GM12878 (cell line): ENCODE measurements around the gene ALDH3A2. TPM values are rescaled to one million over a fixed set of nuclear protein-coding genes. Genes with fewer than 3 reads are reported as not detected.

Source experiments
- ATAC-seq: fragments of 200-7000 bp; cut with Tn5 transposase; 3 replicates; pipeline ENCODE4 v1.9.1; 2020; ENCODE audit warnings: mild to moderate bottlenecking, moderate library complexity
- BruUV-seq: library from RNA; stranded (reverse); fragments of 400-500 nt; replicated peaks from 2 replicates; lab custom pipeline; 2021; lab: Mats Ljungman, UMichigan
- CTCF ChIA-PET: fragments of 300-600 bp; sonication (Branson Sonifier 250); formaldehyde crosslinking; extraction: SDS; loops from one replicate; lab custom pipeline; 2021; ENCODE audit warnings: inconsistent platforms; lab: Yijun Ruan, JAX
- POLR2A ChIA-PET: fragments of 350-600 bp; formaldehyde crosslinking; extraction: SDS; loops from one replicate; lab custom pipeline; 2021; ENCODE audit warnings: inconsistent platforms; lab: Charles Lee
- RAD21 ChIA-PET: fragments of 300-600 bp; sonication (Branson Sonifier 250); formaldehyde crosslinking; loops from one replicate; lab custom pipeline; 2023; ENCODE audit warnings: antibody characterized with exemption; ENCODE audit not compliant: unreplicated experiment; lab: Charles Lee
- SMC1A ChIA-PET: fragments of 300-600 bp; sonication (Branson Sonifier 250); formaldehyde crosslinking; loops from one replicate; lab custom pipeline; 2023; ENCODE audit not compliant: unreplicated experiment, uncharacterized antibody; lab: Charles Lee
- DNase-seq: peaks from one replicate; pipeline ENCODE4 v3.0.0-alpha.2; 2011; ENCODE audit warnings: low read depth, low spot score
- FAIRE-seq: peaks from 3 replicates; lab custom pipeline; 2011; peaks lifted over from hg19 to GRCh38; lab: Jason Lieb, UNC
- H2AFZ ChIP-seq: 2 replicates; pipeline ENCODE4 v1.6.0; 2011; ENCODE audit warnings: low read depth, low read length, control low read depth; ENCODE audit not compliant: control insufficient read depth
- H3K27ac ChIP-seq: 2 replicates; pipeline ENCODE4 v1.5.1; 2011; ENCODE audit warnings: control low read depth; ENCODE audit not compliant: control insufficient read depth, insufficient read depth
- H3K27me3 ChIP-seq, 2 experiments: replicated peaks in 1 of 2; 2 replicates each; pipeline versions ENCODE4 v1.6.0 to v1.6.1; 2011; ENCODE audit warnings: low read length in 1 of 2; ENCODE audit not compliant: control insufficient read depth in 2 of 2, insufficient read depth in 2 of 2
- H3K36me3 ChIP-seq, 2 experiments: 2 replicates each; pipeline ENCODE4 v1.5.1; 2011; ENCODE audit warnings: low read length in 1 of 2; ENCODE audit not compliant: control insufficient read depth in 2 of 2, insufficient read depth in 2 of 2
- H3K4me1 ChIP-seq: 2 replicates; pipeline ENCODE4 v1.6.1; 2011; ENCODE audit warnings: mild to moderate bottlenecking, low read length, moderate library complexity, mixed read lengths; ENCODE audit not compliant: control insufficient read depth, insufficient read depth
- H3K4me2 ChIP-seq: 2 replicates; pipeline ENCODE4 v1.6.0; 2011; ENCODE audit warnings: control low read depth; ENCODE audit not compliant: control insufficient read depth, insufficient read depth
- H3K4me3 ChIP-seq: fragments of 200-600 bp; sonication (generic); 2 replicates; pipeline ENCODE4 v1.5.1; 2016
- H3K79me2 ChIP-seq: 2 replicates; pipeline ENCODE4 v1.6.0; 2011; ENCODE audit warnings: low read length; ENCODE audit not compliant: control insufficient read depth, insufficient read depth
- H3K9ac ChIP-seq: 2 replicates; pipeline ENCODE4 v1.8.0; 2011; ENCODE audit warnings: low read length, control low read depth, mixed read lengths; ENCODE audit not compliant: control insufficient read depth, insufficient read depth
- H3K9me3 ChIP-seq: replicated peaks from 3 replicates; pipeline ENCODE4 v1.5.1; 2011; ENCODE audit warnings: mild to moderate bottlenecking, low read length; ENCODE audit not compliant: control insufficient read depth, insufficient read depth
- H4K20me1 ChIP-seq: 2 replicates; pipeline ENCODE4 v1.6.0; 2011; ENCODE audit not compliant: control insufficient read depth, insufficient read depth
- BHLHE40 ChIP-seq, 2 experiments: fragments of 450-650 bp in 1 of 2; IDR thresholded peaks; 2 replicates each; pipeline ENCODE4 v1.6.1; 2011 to 2017; ENCODE audit warnings: low read depth in 2 of 2, borderline replicate concordance in 1 of 2, improper control_type of control experiment in 1 of 2, low read length in 1 of 2, mild to moderate bottlenecking in 1 of 2
- CEBPB ChIP-seq, 2 experiments: fragments of 150-350 bp in 1 of 2; IDR thresholded peaks; 2 replicates each; pipeline ENCODE4 v1.6.1; 2012 to 2014; ENCODE audit warnings: low read depth in 2 of 2, low read length in 2 of 2, borderline replicate concordance in 1 of 2, inconsistent platforms in 1 of 2
- CREB1 ChIP-seq: IDR thresholded peaks from 2 replicates; pipeline ENCODE4 v1.6.1; 2012; ENCODE audit warnings: low read depth, mild to moderate bottlenecking, inconsistent platforms
- ETV6 ChIP-seq, 2 experiments: fragments of 450-650 bp in 1 of 2; IDR thresholded peaks in 1 of 2; conservative IDR thresholded peaks in 1 of 2; 2 replicates each; pipeline ENCODE4 v1.6.1; 2014; ENCODE audit warnings: antibody characterized with exemption in 1 of 2, borderline replicate concordance in 1 of 2, low read depth in 1 of 2, mild to moderate bottlenecking in 1 of 2, moderate library complexity in 1 of 2
- FOXM1 ChIP-seq: IDR thresholded peaks from 2 replicates; pipeline ENCODE4 v1.6.1; 2012; ENCODE audit warnings: low read depth, mild to moderate bottlenecking, inconsistent platforms, low read length, moderate library complexity
- MTA2 ChIP-seq: fragments of 450-650 bp; IDR thresholded peaks from 2 replicates; pipeline ENCODE4 v1.6.1; 2016; ENCODE audit warnings: low read depth, mild to moderate bottlenecking, moderate library complexity
- MTA3 ChIP-seq: IDR thresholded peaks from 2 replicates; pipeline ENCODE4 v1.6.1; 2012; ENCODE audit warnings: low read length, inconsistent platforms, borderline replicate concordance
- NFYB ChIP-seq: IDR thresholded peaks from 2 replicates; pipeline ENCODE4 v1.6.1; 2011; ENCODE audit warnings: low read depth, mild to moderate bottlenecking, low read length, improper control_type of control experiment, moderate library complexity; ENCODE audit not compliant: insufficient read depth
- PBX3 ChIP-seq: IDR thresholded peaks from 2 replicates; pipeline ENCODE4 v1.6.1; 2011; ENCODE audit warnings: mild to moderate bottlenecking, low read depth, low read length, moderate library complexity; ENCODE audit not compliant: insufficient replicate concordance
- RAD51 ChIP-seq: fragments of 450-650 bp; IDR thresholded peaks from 2 replicates; pipeline ENCODE4 v1.6.1; 2016; ENCODE audit warnings: moderate library complexity, mild to moderate bottlenecking, inconsistent platforms
- REST ChIP-seq: IDR thresholded peaks from 2 replicates; pipeline ENCODE4 v1.6.1; 2012; ENCODE audit warnings: mild to moderate bottlenecking, low read depth, low read length
- TARDBP ChIP-seq: IDR thresholded peaks from 2 replicates; pipeline ENCODE4 v1.6.1; 2016; ENCODE audit warnings: borderline replicate concordance
- WRNIP1 ChIP-seq: IDR thresholded peaks from 2 replicates; pipeline ENCODE4 v1.6.1; 2011; ENCODE audit warnings: low read depth, low read length, improper control_type of control experiment, borderline replicate concordance
- ZBTB4 ChIP-seq: fragments of 450-650 bp; formaldehyde crosslinking; IDR thresholded peaks from 2 replicates; pipeline ENCODE4 v1.4.0; 2022; ENCODE audit warnings: mild to moderate bottlenecking, moderate library complexity
- WGBS: methylation state at CpG from one replicate; pipeline ENCODE4 v1.1.6; 2016; ENCODE audit warnings: low lambda C conversion rate; ENCODE audit not compliant: insufficient replicate concordance, insufficient coverage; ENCODE audit errors: missing lambda C conversion rate; 5-methylcytosine and 5-hydroxymethylcytosine counted together
- in situ Hi-C: fragments of 300-500 bp; cut with MboI; formaldehyde crosslinking; loops from 9 replicates; pipeline ENCODE4 v1.14.3; 2018; ENCODE audit warnings: mixed read lengths
- intact Hi-C: fragments of 100-400 bp; cut with micrococcal nuclease; formaldehyde crosslinking; loops from one replicate; pipeline ENCODE4 v1.14.2; 2022; ENCODE audit not compliant: unreplicated experiment
- polyA plus RNA-seq, 11 experiments: library from polyadenylated mRNA; depleted of rRNA in 4 of 11; unstranded in 6 of 11; stranded (reverse) in 5 of 11; fragments of >200 nt; fragmentation: Nextera tagmentation in 4 of 11; fragmentation: Illumina TruSeq in 1 of 11; extraction: Ambion mirVana in 4 of 11; extraction: Trizol in 1 of 11; gene quantifications; 1 replicate in 1 of 11; 2 replicates in 10 of 11; pipeline versions ENCODE4 v1.2.1 to v1.2.3, GENCODE V29; 2011 to 2016; ENCODE audit warnings: inconsistent platforms in 2 of 11, missing spikeins in 2 of 11, low read depth in 1 of 11
- total RNA-seq, 4 experiments: library from RNA; depleted of rRNA in 3 of 4; stranded (reverse); fragments of >200 nt in 3 of 4; fragmentation: Illumina TruSeq in 1 of 4; extraction: Trizol in 1 of 4; gene quantifications; 2 replicates each; pipeline versions ENCODE4 v1.2.1 to v1.2.3, GENCODE V29; 2013 to 2021
- TF ChIP-seq, protein P1 (sequence below): fragments of 450-650 bp; IDR thresholded peaks from 2 replicates; pipeline ENCODE4 v1.6.1; 2014; ENCODE audit warnings: mild to moderate bottlenecking

ALDH3A2 gene
- total and polyA plus RNA-seq, 10 of the 15 experiments (the other 5 are each of a cell fraction or from before 2014, with no cell fraction given), result 5.0 to 37.0 (median 26.1) TPM

GRCh38 chr17:19673623-19674022, 25.1 kb downstream of the ALDH3A2 start:
- intact Hi-C loops, result no loop called here
- TF ChIP-seq CEBPB (IDR thresholded peaks at IDR 0.05; ENCODE audit: borderline replicate concordance in 1 of 2, low read depth in 2 of 2, low read length in 2 of 2), result no peak
- TF ChIP-seq FOXM1, result no peak
- TF ChIP-seq CREB1, result no peak
- no peak for TF ChIP-seq ZBTB4
- no peak for TF ChIP-seq WRNIP1
- TF ChIP-seq TARDBP, result no peak
- no peak for TF ChIP-seq MTA3
- no peak for TF ChIP-seq PBX3
- no peak for TF ChIP-seq BHLHE40 (IDR thresholded peaks at IDR 0.05; ENCODE audit: borderline replicate concordance in 1 of 2, low read depth in 2 of 2, low read length in 1 of 2)
- no peak for TF ChIP-seq MTA2
- TF ChIP-seq RAD51, result no peak
- TF ChIP-seq NFYB, result no peak
- TF ChIP-seq REST, result no peak
- TF ChIP-seq, protein P1, sequence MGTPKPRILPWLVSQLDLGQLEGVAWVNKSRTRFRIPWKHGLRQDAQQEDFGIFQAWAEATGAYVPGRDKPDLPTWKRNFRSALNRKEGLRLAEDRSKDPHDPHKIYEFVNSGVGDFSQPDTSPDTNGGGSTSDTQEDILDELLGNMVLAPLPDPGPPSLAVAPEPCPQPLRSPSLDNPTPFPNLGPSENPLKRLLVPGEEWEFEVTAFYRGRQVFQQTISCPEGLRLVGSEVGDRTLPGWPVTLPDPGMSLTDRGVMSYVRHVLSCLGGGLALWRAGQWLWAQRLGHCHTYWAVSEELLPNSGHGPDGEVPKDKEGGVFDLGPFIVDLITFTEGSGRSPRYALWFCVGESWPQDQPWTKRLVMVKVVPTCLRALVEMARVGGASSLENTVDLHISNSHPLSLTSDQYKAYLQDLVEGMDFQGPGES, result no peak
- TF ChIP-seq ETV6 (conservative IDR thresholded peaks at IDR 0.05 in 1 of 2, IDR thresholded peaks at IDR 0.05 in 1 of 2; ENCODE audit: borderline replicate concordance in 1 of 2, low read depth in 1 of 2), result no peak

More at GRCh38 chr17:19673623-19674022, 25.1 kb downstream of the ALDH3A2 start:
- no peaks in the 10 kb centered on the region for H4K20me1 ChIP-seq
- ChIA-PET RAD21 (no interaction called here), POLR2A (no interaction called here), SMC1A (no interaction called here), CTCF (no interaction called here)
- H3K27ac ChIP-seq, result no peak overlapping the region
- H3K4me2 ChIP-seq, result no peak overlapping the region
- in situ Hi-C loops, result no loop called here
- no peak for FAIRE-seq
- ATAC-seq, result no peak
- no TSS peak for BruUV-seq
- no peak overlapping the region for H3K9ac ChIP-seq
- 98% methylated on average over 3 of the region's 3 CpGs for WGBS
- no peak for DNase-seq
- H3K9me3 ChIP-seq, result no peaks in the 10 kb centered on the region
- H3K4me3 ChIP-seq, result no peak overlapping the region
- H3K79me2 ChIP-seq, result no peaks in the 10 kb centered on the region
- no peak overlapping the region for H2AFZ ChIP-seq
- H3K4me1 ChIP-seq, result no peaks in the 10 kb centered on the region
- H3K36me3 ChIP-seq, result peaks cover 0 to 5% of the 10 kb centered on the region in 2 experiments; a peak in 3 of 4 replicates
- no peaks in the 10 kb centered on the region for H3K27me3 ChIP-seq
